ENCODE data around the gene IWS1. TPM values are rescaled to one million over a fixed set of nuclear protein-coding genes. Genes with fewer than 3 reads are reported as not detected.

IWS1 gene
- total RNA-seq, 8 experiments from 2014 or later = 40.1 to 56.7 (median 46.8) TPM

Other genes with a start within 250 kb of the IWS1 start
- 10 to 100 TPM; 20.7 to 66.4 (median 36.0) TPM for gene ERCC3, start 232.3 kb downstream of the IWS1 start, total RNA-seq
- 10 to 100 TPM; 17.6 to 32.8 (median 22.8) TPM for gene MAP3K2, start 138.5 kb downstream of the IWS1 start, total RNA-seq
- under 1 TPM; 0.27 to 0.95 (median 0.81) TPM for gene PROC, start 108.1 kb downstream of the IWS1 start, total RNA-seq
- gene MYO7B, start 9.2 kb upstream of the IWS1 start, total RNA-seq = 1 to 10 TPM in 1 of 8 experiments, under 1 TPM in 5, not detected in 2; 0.08 to 1.1 (median 0.36) TPM
- gene GPR17, start 119.7 kb upstream of the IWS1 start, total RNA-seq = 1 to 10 TPM in 2 of 8 experiments, under 1 TPM in 5, not detected in 1; 0.27 to 1.7 (median 0.45) TPM
- gene LIMS2, start 149.0 kb upstream of the IWS1 start, total RNA-seq = 1 to 10 TPM in 5 of 8 experiments, under 1 TPM in 3; 0.22 to 9.3 (median 1.5) TPM
- gene SFT2D3, start 175.0 kb upstream of the IWS1 start, total RNA-seq = 1 to 10 TPM in 2 of 8 experiments, under 1 TPM in 2, not detected in 4; 0.36 to 2.0 (median 1.0) TPM